GM19023 (cell line): ENCODE measurements around the gene PHLPP1.
A peak's percentile ranks its signal among the peaks of the same experiment; 100 is the strongest.
"Not testable (repeated sequence)": the region's sequence is repeated elsewhere in the genome, so short reads cannot be mapped to it uniquely, and the experiment has no call there.

Experiments used
- ATAC-seq: cut with Tn5 transposase; IDR thresholded peaks from one replicate; pipeline ENCODE4 v1.9.1; 2021; ENCODE audit warnings: mild to moderate bottlenecking, moderate library complexity; ENCODE audit not compliant: unreplicated experiment

The PHLPP1 gene

DNA sequence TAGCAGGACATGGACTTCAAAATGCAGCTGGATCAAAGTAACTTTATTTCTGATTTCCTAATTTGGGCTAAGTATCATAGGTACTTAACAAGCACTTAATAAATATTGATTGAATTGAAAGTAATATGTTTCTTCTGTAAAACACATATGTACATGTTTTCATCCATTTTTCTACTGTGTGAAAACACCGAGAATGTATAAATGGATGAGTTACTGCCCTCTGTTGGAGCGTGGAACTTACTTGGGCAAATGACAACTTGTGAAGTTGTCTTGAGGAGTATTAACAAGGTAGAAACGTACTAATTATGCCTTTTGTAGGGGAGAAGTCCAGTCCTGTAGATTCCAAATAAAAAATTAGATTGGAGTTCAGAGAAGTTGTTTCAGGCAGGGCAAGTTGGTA, 87.2 kb downstream of the PHLPP1 start:
- no peak for ATAC-seq

DNA sequence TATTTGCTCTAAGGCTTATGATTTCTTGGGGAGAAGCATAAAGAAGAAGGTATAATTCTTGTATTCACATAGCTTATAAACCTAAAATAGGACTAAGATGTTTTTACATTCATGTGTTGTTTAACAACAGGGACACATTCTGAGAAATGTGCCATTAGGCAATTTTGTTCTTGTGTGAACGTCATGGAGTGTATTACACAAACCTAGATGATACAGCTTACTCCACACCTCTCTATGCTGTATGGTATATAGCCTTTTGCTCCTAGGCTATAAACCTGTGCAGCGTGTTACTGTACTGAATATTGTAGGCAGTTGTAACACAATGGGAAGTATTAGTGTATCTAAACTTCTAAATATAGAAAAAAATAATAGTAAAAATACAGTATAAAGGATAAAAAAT, 92.1 kb downstream of the PHLPP1 start:
- ATAC-seq: no peak

DNA sequence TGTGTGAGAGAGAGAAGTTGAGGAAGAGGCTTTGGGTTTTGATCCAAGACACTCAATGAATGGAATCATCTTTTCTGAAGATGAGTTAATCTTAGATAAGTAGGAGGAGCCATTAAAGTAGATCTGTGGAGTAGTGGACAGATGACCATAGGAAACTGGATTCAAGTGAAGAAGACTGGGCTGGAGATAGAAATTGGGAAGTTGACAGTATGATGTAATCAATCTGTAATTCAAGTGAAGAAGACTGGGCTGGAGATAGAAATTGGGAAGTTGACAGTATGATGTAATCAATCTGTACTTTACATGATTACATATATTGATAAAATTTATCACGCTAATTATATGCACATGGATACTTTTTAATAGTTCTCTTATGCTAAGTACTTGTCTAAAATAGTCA, 92.8 kb downstream of the PHLPP1 start:
- ATAC-seq: no peak

DNA sequence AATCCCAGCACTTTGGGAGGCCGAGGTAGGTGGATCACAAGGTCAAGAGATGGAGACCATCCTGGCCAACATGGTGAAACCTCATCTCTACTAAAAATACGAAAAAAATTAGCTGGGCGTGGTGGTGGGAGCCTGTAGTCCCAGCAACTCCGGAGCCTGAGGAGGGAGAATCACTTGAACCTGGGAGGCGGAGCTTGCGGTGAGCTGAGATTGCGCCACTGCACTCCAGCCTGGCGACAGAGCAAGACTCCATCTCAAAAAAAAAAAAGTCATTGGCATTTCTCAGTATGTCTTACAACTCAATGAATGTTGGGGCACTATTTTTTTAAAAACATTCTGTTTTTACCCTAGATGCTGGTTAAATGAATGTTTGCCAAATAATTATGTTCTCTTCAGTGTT, 94.1 kb downstream of the PHLPP1 start:
- not testable (repeated sequence) for ATAC-seq

DNA sequence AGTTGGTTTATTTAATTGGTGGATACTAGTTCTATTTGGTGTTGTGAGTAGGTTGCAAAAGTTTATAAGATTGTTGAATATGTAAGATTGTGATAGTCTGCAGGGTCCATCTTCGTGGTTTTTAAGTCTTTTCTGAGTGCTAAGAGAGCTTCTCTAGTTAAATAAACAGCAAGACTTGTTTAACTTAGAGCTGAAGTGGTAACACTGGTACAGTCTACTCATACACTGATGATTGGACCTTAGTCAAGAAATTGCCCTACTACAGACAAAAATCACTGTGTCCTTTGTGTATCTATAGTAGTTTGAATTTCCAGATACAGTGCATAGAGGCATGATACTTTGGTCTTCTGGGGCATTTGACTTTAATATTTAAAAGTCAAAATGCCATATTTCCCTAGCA, 94.6 kb downstream of the PHLPP1 start:
- no peak for ATAC-seq

DNA sequence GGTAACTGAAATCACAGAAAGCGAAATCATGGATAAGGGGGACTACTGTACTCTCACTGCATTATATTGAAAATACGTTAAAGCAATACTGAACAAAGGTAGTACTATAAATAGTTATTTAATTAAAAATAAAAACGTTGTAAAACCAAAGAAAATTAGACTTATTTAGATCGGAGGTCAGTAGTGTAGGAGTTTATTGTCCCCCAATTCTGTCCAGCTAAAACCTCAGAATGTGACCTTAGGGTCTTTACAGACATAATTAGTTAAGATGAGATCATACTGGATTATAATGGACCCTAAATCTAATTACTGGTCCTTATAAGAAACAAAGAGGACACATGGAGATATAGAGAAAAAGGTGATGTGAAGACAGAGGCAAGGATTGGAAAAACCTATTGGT, 95.3 kb downstream of the PHLPP1 start:
- no peak for ATAC-seq

DNA sequence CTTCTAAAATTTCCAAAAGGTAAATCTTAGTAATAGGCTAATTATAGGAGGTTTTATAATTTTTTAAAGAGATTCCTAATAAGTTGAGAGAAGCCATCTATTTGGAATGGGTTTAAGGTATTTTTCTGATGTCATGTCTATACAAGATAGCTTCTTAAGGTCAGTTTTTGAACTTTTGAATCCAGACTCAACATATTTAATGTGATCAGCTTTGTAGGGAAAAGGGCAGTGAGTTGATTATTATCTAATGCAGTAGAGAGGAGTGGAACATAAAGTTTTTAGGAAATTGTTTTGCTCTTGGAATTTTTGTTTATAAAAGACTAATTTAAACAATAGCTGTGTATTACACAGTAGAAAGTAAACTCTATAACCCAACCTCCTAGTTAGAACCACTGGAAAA, 96.3 kb downstream of the PHLPP1 start:
- ATAC-seq: no peak

DNA sequence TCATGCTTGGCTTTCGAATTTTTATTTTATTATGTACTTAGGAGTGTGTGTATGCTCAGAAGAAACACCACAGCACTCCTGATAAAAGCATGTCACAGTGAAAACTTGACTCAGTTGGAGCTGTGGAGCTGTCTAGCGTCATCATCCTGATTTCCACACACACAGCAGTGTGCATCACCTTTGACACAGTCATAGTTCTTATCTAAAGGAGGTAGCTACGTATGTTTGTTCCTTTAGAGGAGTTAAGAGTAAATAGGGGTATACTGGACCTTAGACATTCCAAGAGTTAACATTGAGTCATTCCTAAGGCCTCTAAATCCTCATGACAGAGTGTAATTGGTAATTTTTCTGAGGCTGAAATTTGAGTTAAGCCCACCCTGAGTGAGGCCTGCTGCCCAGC, 96.9 kb downstream of the PHLPP1 start:
- no peak for ATAC-seq

DNA sequence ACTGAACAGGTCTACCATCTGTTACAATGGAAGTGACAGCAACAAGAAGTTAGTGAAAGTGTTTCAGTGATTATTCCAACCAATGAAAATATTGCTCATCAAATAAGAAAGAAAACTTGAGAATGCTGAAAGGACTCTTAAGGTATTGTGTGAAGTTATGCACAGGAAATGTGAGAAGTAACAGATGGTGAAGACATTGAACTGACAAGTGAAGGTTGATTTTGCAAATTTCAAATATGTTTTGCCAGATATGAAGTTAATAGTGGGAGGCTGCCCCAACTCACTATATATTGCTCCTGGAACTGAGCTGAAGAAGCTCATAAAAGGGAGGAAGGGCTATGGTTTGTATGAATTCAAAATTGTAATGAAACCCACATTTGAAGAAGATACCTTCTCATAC, 97.5 kb downstream of the PHLPP1 start:
- ATAC-seq: no peak

DNA sequence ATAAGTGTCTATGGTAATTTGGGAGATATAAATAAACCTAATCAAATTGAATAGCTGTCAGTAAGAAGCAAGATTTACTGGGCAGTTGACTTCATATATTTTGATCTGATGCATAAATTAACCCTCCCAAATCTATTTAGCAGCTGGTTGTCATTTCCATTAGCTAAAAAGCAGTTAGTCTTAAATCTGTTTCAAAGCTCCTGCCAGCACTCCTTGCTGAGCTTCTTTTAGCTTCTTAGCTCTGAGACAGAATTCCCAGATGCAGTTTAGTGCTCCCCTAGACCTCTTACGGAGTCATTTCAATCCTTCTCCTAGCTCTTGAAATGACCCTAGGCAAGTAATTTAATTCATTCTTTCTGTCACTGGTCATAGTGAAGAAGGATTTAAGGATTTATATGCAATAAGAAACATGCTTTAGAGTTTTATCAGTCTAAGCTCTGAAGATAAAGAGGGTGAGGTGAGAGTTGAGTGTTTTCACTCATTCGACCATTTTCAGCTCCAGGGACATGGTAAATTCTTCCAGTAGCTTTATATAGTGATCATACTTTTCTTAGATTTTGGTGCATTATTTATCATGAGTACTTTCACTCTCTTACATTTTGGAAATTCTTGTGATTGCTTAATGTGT, 98.9 kb downstream of the PHLPP1 start:
- ATAC-seq: no peak

DNA sequence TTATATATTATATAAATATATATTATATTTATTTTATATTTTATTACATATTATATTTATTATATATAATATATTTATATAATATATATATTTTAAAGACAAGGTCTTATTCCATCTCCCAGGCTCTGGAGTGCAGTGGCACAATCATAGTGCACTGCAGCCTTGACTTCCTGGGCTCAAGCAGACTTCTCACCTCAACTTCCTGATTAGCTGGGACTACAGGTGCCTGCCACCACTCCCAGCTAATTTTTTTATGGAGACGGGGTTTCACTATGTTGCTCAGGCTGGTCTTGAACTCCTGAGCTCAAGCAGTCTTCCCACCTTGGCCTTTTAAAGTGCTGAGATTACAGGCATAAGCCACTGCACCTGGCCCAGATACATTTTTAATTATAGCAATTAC, 110.0 kb downstream of the PHLPP1 start:
- ATAC-seq: no peak

DNA sequence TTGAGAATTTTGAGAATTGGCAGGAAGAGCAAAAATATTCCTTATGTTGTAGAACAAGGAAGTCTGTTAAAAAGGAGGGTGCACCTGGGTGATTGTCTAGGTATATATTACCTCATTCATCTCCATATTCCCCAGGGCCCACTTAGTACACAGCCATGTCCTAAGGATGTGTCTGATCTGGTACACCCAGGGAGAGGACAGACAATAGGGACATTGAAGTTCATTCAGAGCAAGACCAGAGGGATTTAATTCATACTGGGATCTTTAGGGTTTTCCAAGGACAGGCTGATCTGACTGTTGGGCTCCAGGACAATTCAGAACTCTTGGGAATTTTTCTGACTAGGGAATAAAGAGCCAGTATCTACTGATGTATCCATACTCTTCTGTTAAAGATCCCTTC, 112.1 kb downstream of the PHLPP1 start:
- no peak for ATAC-seq

DNA sequence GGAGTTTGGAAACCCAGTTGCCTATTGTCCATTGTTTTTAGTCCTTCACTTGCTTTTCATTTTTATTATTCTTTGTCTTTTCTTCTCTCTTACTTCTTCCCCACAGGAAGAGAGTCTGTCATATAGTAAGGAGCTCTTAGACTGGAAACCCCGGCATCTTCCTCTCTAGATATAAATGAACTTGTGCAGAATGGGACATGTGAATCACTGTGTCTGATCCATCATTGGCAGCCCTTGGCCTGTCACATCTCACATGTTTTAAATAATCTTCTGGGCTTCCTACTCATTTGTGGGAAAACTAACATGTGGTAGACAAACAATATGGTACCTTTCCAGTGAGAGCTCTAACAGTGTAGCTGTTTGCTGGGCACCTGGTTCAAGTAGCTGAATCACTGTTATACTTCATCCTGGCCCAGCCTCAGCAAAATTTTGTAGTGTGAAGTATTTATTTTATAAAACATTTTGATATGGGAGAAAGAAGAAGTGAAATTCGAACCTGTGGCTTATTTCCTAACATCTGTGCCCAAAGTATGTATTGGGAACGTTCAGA, 112.8 kb downstream of the PHLPP1 start:
- ATAC-seq: no peak

DNA sequence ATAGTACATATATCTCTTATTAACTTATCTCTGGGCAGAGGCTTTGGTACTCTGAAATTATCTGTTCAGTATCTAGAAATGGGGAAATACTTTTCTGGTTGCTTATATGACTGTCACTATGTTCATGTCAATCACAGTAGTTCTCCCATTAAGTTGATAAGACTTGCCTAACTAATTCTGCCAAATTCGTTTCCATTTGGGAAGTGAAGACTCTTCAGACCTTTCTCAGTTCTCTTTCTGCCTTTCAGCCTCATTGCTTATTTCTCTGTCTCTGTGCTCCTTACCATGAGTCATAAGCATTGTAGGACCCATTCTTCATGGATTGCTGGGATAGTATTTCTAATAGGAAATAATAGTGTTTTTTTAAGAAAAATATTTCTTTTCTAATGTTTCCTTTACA, 113.5 kb downstream of the PHLPP1 start:
- no peak for ATAC-seq

DNA sequence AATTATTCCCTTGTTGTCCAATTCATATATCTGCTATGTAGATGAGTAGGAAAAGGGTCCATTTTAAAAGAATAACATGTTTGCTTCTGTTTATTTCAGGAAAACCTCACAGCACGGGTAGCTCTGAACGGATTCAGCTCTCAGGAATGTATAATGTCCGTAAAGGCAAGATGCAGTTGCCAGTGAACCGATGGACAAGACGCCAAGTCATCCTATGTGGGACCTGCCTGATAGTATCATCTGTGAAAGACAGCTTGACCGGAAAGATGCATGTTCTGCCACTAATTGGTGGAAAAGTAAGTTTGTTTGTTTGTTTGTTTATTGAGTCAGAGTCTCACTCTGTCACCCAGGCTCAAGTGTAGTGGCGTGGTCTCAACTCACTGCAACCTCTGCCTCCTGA, 114.6 kb downstream of the PHLPP1 start:
- ATAC-seq: no peak

DNA sequence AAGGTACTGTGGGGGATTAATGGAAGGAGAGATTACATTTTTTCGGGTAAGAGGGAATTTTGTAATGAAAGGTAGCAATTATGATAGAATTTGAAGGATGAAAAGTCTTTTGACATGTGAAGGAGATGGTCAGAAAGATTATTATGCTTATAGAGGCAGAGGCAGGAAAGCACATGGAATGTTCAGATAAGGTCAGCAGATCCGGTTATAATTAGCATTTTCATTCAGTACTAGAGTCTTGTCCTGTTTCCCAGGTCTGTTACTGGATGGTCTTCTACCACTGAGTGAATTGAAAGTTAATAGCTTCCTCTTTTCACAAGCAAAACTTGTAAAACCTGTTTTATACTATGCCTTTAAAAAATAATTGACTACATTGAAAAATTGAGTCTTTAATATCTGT, 116.9 kb downstream of the PHLPP1 start:
- no peak for ATAC-seq

DNA sequence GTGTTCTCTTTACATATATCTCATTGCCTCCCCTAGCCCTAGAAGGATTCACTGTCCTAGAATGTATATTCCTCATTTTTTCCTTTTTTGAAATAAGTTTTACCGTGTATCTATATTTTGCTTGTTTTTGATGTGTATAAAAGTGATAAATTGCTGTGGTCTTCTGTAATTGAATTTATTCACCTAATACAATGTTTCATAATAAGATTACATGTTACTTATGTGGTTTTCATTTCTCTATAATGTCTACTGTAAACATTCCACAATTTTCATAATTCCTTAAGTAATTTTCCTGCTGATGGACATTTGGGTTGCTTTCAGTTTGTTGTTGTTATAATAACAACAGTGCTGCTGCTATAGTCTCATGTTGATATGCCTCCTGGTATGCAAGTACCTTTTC, 118.2 kb downstream of the PHLPP1 start:
- no peak for ATAC-seq

DNA sequence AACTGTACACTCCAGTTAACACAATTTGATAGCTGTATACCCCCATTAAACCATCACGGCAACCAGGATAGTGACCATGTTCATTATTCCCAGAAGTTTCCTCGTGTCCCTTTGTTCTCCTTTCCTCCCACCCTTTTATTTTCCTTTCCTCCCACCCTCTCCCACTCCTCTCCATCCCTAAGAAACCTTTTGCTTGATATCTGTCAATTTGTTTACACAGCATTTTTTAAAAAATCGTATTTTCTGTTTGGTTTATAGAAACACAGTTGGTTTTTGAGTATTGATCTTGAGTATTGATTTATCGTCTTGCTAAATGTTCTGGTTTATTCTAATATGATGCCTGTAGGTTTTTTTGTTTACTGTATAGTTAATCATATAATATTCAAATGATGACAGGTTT, 119.4 kb downstream of the PHLPP1 start:
- no peak for ATAC-seq

DNA sequence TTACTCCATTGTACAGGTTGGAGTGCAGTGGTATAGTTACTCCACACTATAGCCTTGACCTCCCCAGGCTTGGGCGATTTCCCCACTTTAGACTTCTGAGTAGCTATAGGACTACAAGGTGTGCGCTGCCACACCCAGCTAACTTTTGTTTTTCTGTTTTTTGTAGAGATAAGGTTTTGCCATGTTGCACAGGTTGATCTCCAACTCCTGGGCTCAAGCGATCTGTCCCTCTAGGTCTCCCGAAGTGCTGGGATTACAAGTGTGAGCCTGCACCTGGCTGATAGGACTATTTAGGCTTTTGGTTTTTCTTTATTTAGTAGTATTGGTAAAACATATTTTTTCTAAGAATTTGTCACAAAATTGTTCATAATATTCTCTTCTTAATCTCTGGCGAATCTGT, 121.7 kb downstream of the PHLPP1 start:
- no peak for ATAC-seq

DNA sequence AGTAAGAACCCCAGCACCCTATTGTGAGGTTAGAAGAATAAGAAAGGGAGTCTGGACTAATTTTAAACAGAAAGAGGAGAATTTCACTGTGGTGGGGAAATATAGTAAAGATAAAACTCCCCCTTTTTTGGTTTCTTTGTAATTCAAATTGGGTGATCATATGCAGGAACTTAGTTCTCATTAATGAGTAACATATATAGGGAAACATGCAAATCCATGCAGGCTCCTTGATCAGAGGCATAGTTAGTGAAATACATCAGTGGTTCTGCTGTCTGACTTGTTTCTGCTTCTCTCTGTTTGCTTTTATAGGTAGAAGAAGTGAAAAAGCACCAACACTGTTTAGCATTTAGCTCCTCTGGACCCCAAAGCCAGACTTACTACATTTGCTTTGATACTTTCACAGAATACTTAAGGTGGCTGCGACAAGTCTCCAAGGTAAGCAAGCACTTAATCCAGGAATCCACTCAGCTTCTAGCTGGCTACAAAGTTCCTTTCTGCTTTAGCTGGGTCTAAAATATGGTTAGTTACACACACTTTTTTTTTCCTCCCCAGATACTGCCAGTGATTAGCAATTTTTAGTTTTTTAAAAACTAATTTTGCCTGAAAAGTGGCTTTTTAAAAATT, 123.2 kb downstream of the PHLPP1 start:
- ATAC-seq: peak; percentile 81

DNA sequence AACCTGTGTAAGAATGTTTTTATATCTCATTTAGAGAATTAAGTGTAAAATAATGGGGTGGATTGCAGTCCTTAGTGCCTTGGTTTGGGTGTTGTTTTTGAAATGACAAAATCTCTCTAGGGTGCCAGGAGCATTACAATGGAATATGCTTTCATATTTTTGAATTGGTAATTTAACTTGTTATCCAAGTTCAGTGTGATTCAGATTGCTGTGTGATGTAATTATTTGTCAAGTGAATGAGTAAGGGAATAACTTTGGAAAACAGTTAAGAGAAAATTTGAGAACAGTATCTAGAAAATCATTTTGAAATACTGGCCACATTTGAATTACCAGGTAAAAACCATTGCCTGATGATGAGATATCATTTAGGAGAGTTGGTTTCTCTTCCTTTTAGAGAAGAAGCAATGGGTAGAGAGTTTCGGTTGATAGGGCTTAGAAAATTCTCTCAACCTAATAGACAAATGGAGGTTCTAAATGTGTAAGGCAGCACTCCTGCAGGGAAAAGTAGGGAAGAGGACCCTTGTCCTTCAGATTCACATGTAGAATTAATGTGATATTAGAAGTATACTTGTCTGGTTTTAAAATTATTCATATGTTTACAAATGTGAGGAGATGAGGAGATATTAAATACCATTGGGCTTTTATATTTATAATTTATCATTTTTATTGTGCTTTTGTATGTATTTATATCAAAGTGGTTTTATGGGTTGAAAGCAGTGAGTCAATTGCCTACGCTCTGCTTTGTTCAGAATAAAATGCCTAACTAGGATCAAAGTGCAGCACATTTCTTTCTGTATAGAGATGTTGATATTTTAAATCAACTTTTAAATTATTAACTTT, 124.8 kb downstream of the PHLPP1 start:
- no peak for ATAC-seq

DNA sequence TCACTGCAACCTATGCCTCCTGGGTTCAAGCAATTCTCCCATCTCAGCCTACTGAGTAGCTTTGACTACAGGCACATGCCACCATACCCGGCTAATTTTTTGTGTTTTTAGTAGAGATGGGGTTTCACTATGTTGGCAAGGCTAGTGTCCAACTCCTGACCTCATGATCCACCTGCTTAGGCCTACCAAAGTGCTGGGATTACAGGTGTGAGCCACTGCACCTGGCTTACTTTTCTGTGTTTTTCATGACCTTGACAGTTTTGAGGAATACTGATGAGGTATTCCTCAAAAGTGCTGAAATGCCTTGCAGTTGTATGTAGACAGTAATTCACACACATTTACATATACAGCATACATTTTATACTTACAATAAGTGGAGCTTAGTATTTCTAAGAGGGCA, 126.1 kb downstream of the PHLPP1 start:
- no peak for ATAC-seq
